HG02678 (cell line): ENCODE data around the gene ATP11A.
A peak's percentile ranks its signal among the peaks of the same experiment; 100 is the strongest.

ENCODE experiments used
- ATAC-seq: cut with Tn5 transposase; IDR thresholded peaks from one replicate; pipeline ENCODE4 v1.9.1; 2021; ENCODE audit warnings: mild to moderate bottlenecking, moderate library complexity; ENCODE audit not compliant: unreplicated experiment

Gene ATP11A

GRCh38 chr13:112888238-112889111 lies 198.6 kb downstream of the ATP11A start:
- no peak for ATAC-seq

- ATAC-seq = no peak
These were observed 199.8 kb downstream of the ATP11A start for GRCh38 chr13:112889351-112890290.

- no peak for ATAC-seq
These were observed 200.7 kb downstream of the ATP11A start for GRCh38 chr13:112890316-112891145.

GRCh38 chr13:112891477-112892401 lies 201.9 kb downstream of the ATP11A start:
- ATAC-seq = no peak

- ATAC-seq = no peak
These were observed 202.8 kb downstream of the ATP11A start for GRCh38 chr13:112892426-112893206.

- no peak for ATAC-seq
These were observed 203.3 kb downstream of the ATP11A start for GRCh38 chr13:112893207-112893569.

GRCh38 chr13:112893570-112894422 lies 204.0 kb downstream of the ATP11A start:
- peak; percentile 72 for ATAC-seq

GRCh38 chr13:112894423-112894672 lies 204.5 kb downstream of the ATP11A start:
- ATAC-seq = no peak

GRCh38 chr13:112894673-112895481 lies 205.0 kb downstream of the ATP11A start:
- ATAC-seq = no peak

GRCh38 chr13:112895521-112896465 lies 206.0 kb downstream of the ATP11A start:
- ATAC-seq = no peak

GRCh38 chr13:112896736-112897602 lies 207.1 kb downstream of the ATP11A start:
- ATAC-seq = no peak

- no peak for ATAC-seq
These were observed 207.7 kb downstream of the ATP11A start for GRCh38 chr13:112897603-112897955.

- ATAC-seq = no peak
These were observed 208.2 kb downstream of the ATP11A start for GRCh38 chr13:112897956-112898620.

- no peak for ATAC-seq
These were observed 208.9 kb downstream of the ATP11A start for GRCh38 chr13:112898621-112899280.
